ENCODE data around the gene C12orf57. TPM values are rescaled to one million over a fixed set of nuclear protein-coding genes. Genes with fewer than 3 reads are reported as not detected.

The C12orf57 gene
- total RNA-seq, 2 donors from 2014 or later = 352 to 711 TPM

DNA sequence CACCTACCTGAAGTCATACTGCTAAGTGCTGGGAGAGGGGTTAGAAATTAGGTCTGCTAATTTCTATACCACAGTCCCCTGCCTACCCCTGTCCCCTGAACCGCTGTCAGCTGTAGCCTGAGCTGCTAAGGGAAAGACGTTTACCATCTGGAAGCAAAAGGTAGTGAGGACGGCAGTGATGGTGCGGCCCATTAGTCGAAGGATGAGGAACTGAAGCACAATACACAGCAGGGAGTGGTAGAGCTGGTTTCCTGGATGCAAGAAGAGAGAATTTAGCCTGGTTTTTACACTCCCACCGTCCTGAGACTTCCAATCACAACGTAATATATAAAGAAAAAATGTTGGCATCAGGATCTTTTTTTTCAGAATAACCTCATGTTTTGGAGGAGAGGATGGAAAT lies 38.7 kb downstream of the C12orf57 start:
- Histone ChIP-seq H3K36me3 (peaks cover 8 to 12% of the 10 kb centered on the region in 2 donors), H3K27me3 (replicated peaks; ENCODE audit: insufficient read depth) (no peaks in the 10 kb centered on the region), H3K4me3 (no peak overlapping the region), H3K9me3 (no peaks in the 10 kb centered on the region), H3K27ac (no peak overlapping the region), H3K4me1 (replicated peaks) (peaks cover 6% of the 10 kb centered on the region)
- TF ChIP-seq POLR2A (IDR thresholded peaks at IDR 0.05) = no peak
- TF ChIP-seq, protein P1, sequence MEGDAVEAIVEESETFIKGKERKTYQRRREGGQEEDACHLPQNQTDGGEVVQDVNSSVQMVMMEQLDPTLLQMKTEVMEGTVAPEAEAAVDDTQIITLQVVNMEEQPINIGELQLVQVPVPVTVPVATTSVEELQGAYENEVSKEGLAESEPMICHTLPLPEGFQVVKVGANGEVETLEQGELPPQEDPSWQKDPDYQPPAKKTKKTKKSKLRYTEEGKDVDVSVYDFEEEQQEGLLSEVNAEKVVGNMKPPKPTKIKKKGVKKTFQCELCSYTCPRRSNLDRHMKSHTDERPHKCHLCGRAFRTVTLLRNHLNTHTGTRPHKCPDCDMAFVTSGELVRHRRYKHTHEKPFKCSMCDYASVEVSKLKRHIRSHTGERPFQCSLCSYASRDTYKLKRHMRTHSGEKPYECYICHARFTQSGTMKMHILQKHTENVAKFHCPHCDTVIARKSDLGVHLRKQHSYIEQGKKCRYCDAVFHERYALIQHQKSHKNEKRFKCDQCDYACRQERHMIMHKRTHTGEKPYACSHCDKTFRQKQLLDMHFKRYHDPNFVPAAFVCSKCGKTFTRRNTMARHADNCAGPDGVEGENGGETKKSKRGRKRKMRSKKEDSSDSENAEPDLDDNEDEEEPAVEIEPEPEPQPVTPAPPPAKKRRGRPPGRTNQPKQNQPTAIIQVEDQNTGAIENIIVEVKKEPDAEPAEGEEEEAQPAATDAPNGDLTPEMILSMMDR (IDR thresholded peaks at IDR 0.05) = no peak
- TF ChIP-seq POLR2AphosphoS5 (IDR thresholded peaks at IDR 0.05) = no peak
- intact Hi-C loops (cut with DNase I) = no loop called here
- DNase-seq (ENCODE audit: low spot score) = no peak
- WGBS = 86% methylated on average over 7 of the region's 7 CpGs

DNA sequence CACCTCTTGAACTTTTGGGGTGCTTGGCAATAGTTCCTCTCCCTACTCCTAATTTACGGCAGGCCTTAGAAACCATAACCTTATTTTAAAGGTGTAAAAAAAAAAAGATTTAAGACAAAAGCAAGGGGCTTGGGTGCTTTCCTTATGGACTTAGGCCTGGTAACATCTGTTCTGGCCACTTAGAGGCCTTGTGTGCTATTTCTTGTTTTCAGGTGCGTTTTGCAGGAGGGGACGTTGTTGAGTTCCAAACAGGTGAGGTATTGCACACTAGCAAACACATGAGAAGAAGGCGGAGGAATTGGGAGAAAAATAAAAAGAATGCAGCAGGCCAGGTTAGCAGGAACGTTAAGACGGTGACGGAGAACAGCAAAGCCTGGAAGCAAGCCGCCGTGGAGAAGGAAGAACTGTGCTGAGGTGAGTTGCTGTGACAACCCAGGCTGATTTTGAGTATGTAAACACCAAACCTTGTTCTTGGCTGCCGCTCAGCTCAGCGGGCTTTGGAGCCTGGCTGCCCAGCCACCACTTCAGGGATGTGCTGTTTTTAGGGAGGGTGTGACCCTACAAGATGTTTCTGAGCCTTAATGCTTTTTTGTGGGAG lies 44.2 kb downstream of the C12orf57 start:
- Histone ChIP-seq H3K36me3 (no peaks in the 10 kb centered on the region), H3K4me3 (no peak overlapping the region), H3K27ac (peak overlapping the region; percentile 92 to 93), H3K27me3 (replicated peaks; ENCODE audit: insufficient read depth) (no peaks in the 10 kb centered on the region), H3K4me1 (replicated peaks) (peaks cover 13% of the 10 kb centered on the region), H3K9me3 (no peaks in the 10 kb centered on the region)
- intact Hi-C loops (cut with DNase I) = no loop called here
- 38% methylated on average over 11 of the region's 11 CpGs for WGBS
- DNase-seq (ENCODE audit: low spot score) = peak; percentile 94
- TF ChIP-seq, protein P1 (IDR thresholded peaks at IDR 0.05) = no peak
- peak; percentile 27 for TF ChIP-seq POLR2A (IDR thresholded peaks at IDR 0.05)
- peak; percentile 83 for TF ChIP-seq POLR2AphosphoS5 (IDR thresholded peaks at IDR 0.05)

MicroRNAs within 50 kb of the gene (microRNA counts, 767-probe panel; counts per million panel counts)
- microRNA hsa-miR-141-3p (3,028 to 3,229 counts per million in 2 donors), microRNA hsa-miR-200c-3p (5,810 to 5,817 counts per million in 2 donors)

Small RNA genes lying within 50 kb of the gene (microRNA-seq; reads per million reads assigned to microRNA genes)
- gene MIR141 (429 reads per million, percentile 84 among the genes with 10 or more reads in this experiment), gene MIR200C (35,732 reads per million, percentile 98 among the genes with 10 or more reads in this experiment)

Small RNA genes lying within 50 kb of the gene (small RNA-seq; reads per million reads assigned to genes)
- gene MIR141 (317 to 387 reads per million in 2 donors), gene MIR200C (255 to 438 reads per million in 2 donors), gene RNU7-1 (0 reads per million in 2 donors), gene SCARNA12 (0.10 to 0.28 reads per million in 2 donors)

Other genes with a start within 250 kb of the C12orf57 start
- gene PIANP, start 243.2 kb upstream of the C12orf57 start, total RNA-seq = 1 to 10 TPM in 1 of 2 donors, not detected in 1; 3.1 TPM
- gene COPS7A, start 220.0 kb upstream of the C12orf57 start, total RNA-seq = 10 to 100 TPM; 92.0 to 92.6 TPM
- gene MLF2, start 190.9 kb upstream of the C12orf57 start, total RNA-seq = 100 to 1,000 TPM; 267 to 282 TPM
- gene PTMS, start 177.7 kb upstream of the C12orf57 start, total RNA-seq = 100 to 1,000 TPM; 285 to 339 TPM
- 10 to 100 TPM in 1 of 2 donors, under 1 TPM in 1; 0.73 to 13.1 TPM for gene LAG3, start 171.5 kb upstream of the C12orf57 start, total RNA-seq
- 1 to 10 TPM; 1.6 to 8.6 TPM for gene CD4, start 154.5 kb upstream of the C12orf57 start, total RNA-seq
- gene GPR162, start 122.2 kb upstream of the C12orf57 start, total RNA-seq = 1 to 10 TPM; 4.3 to 4.4 TPM
- gene P3H3, start 115.6 kb upstream of the C12orf57 start, total RNA-seq = 10 to 100 TPM; 25.7 to 28.8 TPM
- gene GNB3, start 103.1 kb upstream of the C12orf57 start, total RNA-seq = 1 to 10 TPM; 2.3 to 2.4 TPM
- 10 to 100 TPM in 1 of 2 donors, 1 to 10 TPM in 1; 1.7 to 16.2 TPM for gene CDCA3, start 92.7 kb upstream of the C12orf57 start, total RNA-seq
- 10 to 100 TPM; 58.3 to 84.1 TPM for gene USP5, start 91.9 kb upstream of the C12orf57 start, total RNA-seq
- gene TPI1, start 76.5 kb upstream of the C12orf57 start, total RNA-seq = 100 to 1,000 TPM; 404 to 443 TPM
- gene SPSB2, start 70.7 kb upstream of the C12orf57 start, total RNA-seq = 10 to 100 TPM; 12.7 to 23.5 TPM
- 10 to 100 TPM; 15.9 to 25.3 TPM for gene LRRC23, start 39.2 kb upstream of the C12orf57 start, total RNA-seq
- gene ENO2, start 29.4 kb upstream of the C12orf57 start, total RNA-seq = 10 to 100 TPM in 1 of 2 donors, 1 to 10 TPM in 1; 6.9 to 13.0 TPM
- gene ATN1, start 16.1 kb upstream of the C12orf57 start, total RNA-seq = 100 to 1,000 TPM in 1 of 2 donors, 10 to 100 TPM in 1; 93.0 to 129 TPM
- gene RNU7-1, start 206 bp upstream of the C12orf57 start, total RNA-seq = not detected
- gene PTPN6, start 7.3 kb downstream of the C12orf57 start, total RNA-seq = 10 to 100 TPM; 30.6 to 43.2 TPM
- gene PHB2, start 26.6 kb downstream of the C12orf57 start, total RNA-seq = 100 to 1,000 TPM; 177 to 230 TPM
- gene EMG1, start 26.9 kb downstream of the C12orf57 start, total RNA-seq = 10 to 100 TPM; 37.7 to 46.3 TPM
- gene LPCAT3, start 74.5 kb downstream of the C12orf57 start, total RNA-seq = 10 to 100 TPM; 59.9 to 86.9 TPM
- 100 to 1,000 TPM in 1 of 2 donors, 10 to 100 TPM in 1; 52.7 to 176 TPM for gene C1S, start 116.7 kb downstream of the C12orf57 start, total RNA-seq
- 100 to 1,000 TPM; 104 to 261 TPM for gene C1R, start 148.4 kb downstream of the C12orf57 start, total RNA-seq
- gene C1RL, start 165.2 kb downstream of the C12orf57 start, total RNA-seq = 10 to 100 TPM; 48.2 to 86.2 TPM
- 1 to 10 TPM; 2.4 to 3.5 TPM for gene RBP5, start 184.9 kb downstream of the C12orf57 start, total RNA-seq
- 10 to 100 TPM in 1 of 2 donors, 1 to 10 TPM in 1; 7.7 to 45.7 TPM for gene CLSTN3, start 186.3 kb downstream of the C12orf57 start, total RNA-seq
- 10 to 100 TPM; 26.2 to 78.6 TPM for gene PEX5, start 245.7 kb downstream of the C12orf57 start, total RNA-seq

Data from prostate gland (tissue), 2 donors.